Measurements from ENCODE around the gene CAAP1.

CAAP1 gene

DNA sequence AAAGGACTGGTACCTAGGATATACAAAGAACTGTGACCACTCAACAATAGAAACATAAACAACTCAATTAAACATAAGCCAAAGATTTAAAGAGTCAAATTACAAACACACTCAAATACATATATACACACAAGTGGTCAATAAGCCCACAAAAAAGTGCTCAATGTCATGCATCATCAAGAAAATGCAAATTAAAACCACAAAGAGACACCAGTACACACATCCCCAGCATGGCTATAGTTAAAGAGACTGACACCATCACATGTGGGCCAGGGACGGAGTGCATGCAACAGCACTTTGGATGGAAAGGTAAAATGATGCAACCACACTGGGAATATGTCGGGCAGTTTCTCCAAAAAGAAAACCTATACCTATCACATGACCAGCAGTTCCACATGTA lies 89.7 kb downstream of the CAAP1 start:
- Mint-ChIP-seq H3K36me3 (ENCODE audit: low read depth) (no peaks in the 10 kb centered on the region), H3K27me3 (ENCODE audit: low read depth) (no peaks in the 10 kb centered on the region), H3K4me1 (ENCODE audit: low read depth) (no peaks in the 10 kb centered on the region), H3K27ac (no peak overlapping the region), H3K4me3 (no peak overlapping the region), H3K9me3 (no peaks in the 10 kb centered on the region)

DNA sequence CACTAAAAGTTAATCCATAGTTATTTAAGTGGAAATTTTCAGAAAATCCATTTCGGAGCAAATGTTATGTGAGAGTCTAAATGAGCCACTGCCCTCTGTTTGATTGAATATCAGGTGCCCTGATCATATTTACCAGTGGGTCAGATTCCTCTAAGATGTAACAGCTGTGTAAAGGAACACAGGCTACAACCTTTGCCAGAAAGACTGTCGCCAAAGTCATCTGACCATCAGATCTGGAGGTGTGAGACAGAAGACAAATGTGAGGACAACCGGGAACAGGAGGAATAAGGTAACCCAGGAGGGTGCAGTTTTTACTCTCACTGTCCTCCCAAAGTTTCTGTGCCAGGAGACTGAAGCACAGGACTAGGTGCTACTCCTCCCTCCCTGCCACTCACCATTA lies 90.8 kb downstream of the CAAP1 start:
- Mint-ChIP-seq H3K4me3 (no peak overlapping the region), H3K36me3 (ENCODE audit: low read depth) (no peaks in the 10 kb centered on the region), H3K9me3 (no peaks in the 10 kb centered on the region)

DNA sequence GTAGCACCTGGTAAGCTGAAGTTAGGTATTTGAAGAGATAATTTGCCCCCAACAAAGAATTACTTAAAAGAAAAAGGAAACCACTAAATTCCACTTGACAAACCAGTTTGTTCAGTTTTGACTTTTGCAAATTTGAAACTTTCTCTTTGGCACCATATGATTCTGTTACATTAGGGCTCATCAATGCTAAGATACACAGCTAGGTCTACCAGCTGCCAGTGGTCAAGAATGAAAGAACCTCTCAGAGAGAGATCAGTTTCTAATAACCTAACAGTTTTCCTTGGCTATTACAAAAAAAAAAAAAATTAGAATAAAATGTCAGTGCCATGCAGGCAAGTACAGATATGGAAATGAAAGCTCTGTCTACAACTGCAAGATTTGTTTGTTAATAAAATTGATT lies 92.3 kb downstream of the CAAP1 start:
- H3K36me3 Mint-ChIP-seq (ENCODE audit: low read depth), result no peaks in the 10 kb centered on the region
- H3K27me3 Mint-ChIP-seq (ENCODE audit: low read depth), result no peaks in the 10 kb centered on the region
- no peaks in the 10 kb centered on the region for H3K4me1 Mint-ChIP-seq (ENCODE audit: low read depth)
- no peaks in the 10 kb centered on the region for H3K9me3 Mint-ChIP-seq
- no peak overlapping the region for H3K4me3 Mint-ChIP-seq
- H3K27ac Mint-ChIP-seq, result no peak overlapping the region

More for the DNA sequence above, 90.8 kb downstream of the CAAP1 start:
- Mint-ChIP-seq H3K4me1 (ENCODE audit: low read depth) (no peaks in the 10 kb centered on the region), H3K27me3 (ENCODE audit: low read depth) (no peaks in the 10 kb centered on the region), H3K27ac (no peak overlapping the region)

DNA sequence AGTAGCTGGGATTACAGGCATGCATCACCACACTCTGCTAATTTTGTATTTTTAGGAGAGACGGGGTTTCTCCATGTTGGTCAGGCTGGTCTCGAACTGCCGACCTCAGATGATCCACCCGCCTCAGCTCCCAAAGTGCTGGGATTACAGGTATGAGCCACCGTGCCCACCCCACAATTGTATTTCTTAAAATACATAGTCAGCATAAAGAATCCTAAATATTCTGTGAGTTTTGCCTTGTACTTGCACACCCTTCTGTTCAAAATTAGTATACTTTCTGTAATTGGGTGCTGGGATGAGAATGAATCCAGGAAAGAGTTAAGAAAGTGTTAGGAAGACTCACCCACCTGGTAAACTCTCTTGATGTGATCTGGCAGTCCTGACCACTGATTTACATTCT lies 101.3 kb downstream of the CAAP1 start:
- Mint-ChIP-seq H3K27ac (no peak overlapping the region), H3K4me1 (ENCODE audit: low read depth) (no peaks in the 10 kb centered on the region), H3K27me3 (ENCODE audit: low read depth) (no peaks in the 10 kb centered on the region), H3K4me3 (no peak overlapping the region), H3K9me3 (peaks cover 3% of the 10 kb centered on the region), H3K36me3 (ENCODE audit: low read depth) (no peaks in the 10 kb centered on the region)

All from T-helper 1 cell treated with Interleukin-12 subunit alpha and Interleukin-12 subunit beta and Interleukin-4 antibody, amounts not matched to agents 30 μg/mL and 1 μg/mL, for 36 hours (primary cell).